ENCODE data around the gene NKAPL. TPM values are rescaled to one million over a fixed set of nuclear protein-coding genes. Genes with fewer than 3 reads are reported as not detected.
"Not testable (repeated sequence)": the region's sequence is repeated elsewhere in the genome, so short reads cannot be mapped to it uniquely, and the experiment has no call there.

Gene NKAPL
- total and polyA plus RNA-seq, 2 of the 8 experiments (the other 6 are each of a cell fraction or from before 2014, with no cell fraction given) = 0.08 TPM; not detected in 1

GRCh38 chr6:28306363-28306762, 47.3 kb downstream of the NKAPL start:
- H3K23ac ChIP-seq (ENCODE audit: insufficient read length); H3K27me3 ChIP-seq (replicated peaks in 1 of 4; ENCODE audit: control insufficient read depth in 3 of 4, extremely low read depth in 1 of 4, insufficient read depth in 3 of 4, low read length in 3 of 4); CTCF ChIA-PET (ENCODE audit: partially characterized antibody); H3K56ac ChIP-seq (replicated peaks; ENCODE audit: insufficient read length, low read depth, low read length); DNase-seq (ENCODE audit: low read depth in 1 of 2, low spot score in 2 of 2); H3K4me2 ChIP-seq (ENCODE audit: insufficient read depth in 1 of 2, low read depth in 2 of 2, low read length in 2 of 2); H2AFZ ChIP-seq (ENCODE audit: low read length); H3K18ac ChIP-seq (ENCODE audit: extremely low read depth, low read length); H3K9ac ChIP-seq (replicated peaks in 1 of 4; ENCODE audit: extremely low read depth in 1 of 4, low read depth in 3 of 4, low read length in 3 of 4); H3K14ac ChIP-seq (ENCODE audit: insufficient read length); H4K91ac ChIP-seq (replicated peaks; ENCODE audit: insufficient read length, low read length); H2AK5ac ChIP-seq (ENCODE audit: low read depth, low read length); H3K9me3 ChIP-seq (ENCODE audit: insufficient read depth in 2 of 2, low read depth in 1 of 2, low read length in 1 of 2); H4K5ac ChIP-seq (ENCODE audit: insufficient read length, low read depth, low read length); H4K8ac ChIP-seq (ENCODE audit: extremely low read depth, insufficient read depth, low read length); FAIRE-seq; H2BK20ac ChIP-seq (ENCODE audit: low read length); H3K27ac ChIP-seq (ENCODE audit: low read depth, low read length); H3K4me3 ChIP-seq (ENCODE audit: extremely low read depth in 1 of 4, insufficient read depth in 2 of 4, low read depth in 3 of 4, low read length in 4 of 4); H2BK15ac ChIP-seq (ENCODE audit: low read length); H3K4me1 ChIP-seq (replicated peaks in 1 of 4; ENCODE audit: control insufficient read depth in 3 of 4, insufficient read depth in 4 of 4, low read length in 3 of 4); H3K79me2 ChIP-seq (ENCODE audit: control insufficient read depth in 1 of 2, insufficient read depth in 2 of 2, low read length in 2 of 2); H3K36me3 ChIP-seq (ENCODE audit: control insufficient read depth in 2 of 4, insufficient read depth in 4 of 4, low read length in 3 of 4); H3K4ac ChIP-seq (replicated peaks; ENCODE audit: insufficient read length, low read depth, low read length); H2BK120ac ChIP-seq (replicated peaks; ENCODE audit: low read depth, low read length); H2BK5ac ChIP-seq (ENCODE audit: low read depth, low read length); H4K20me1 ChIP-seq (replicated peaks in 1 of 2; ENCODE audit: control insufficient read depth in 1 of 2, insufficient read depth in 2 of 2, low read length in 2 of 2); POLR2A ChIA-PET (ENCODE audit: partially characterized antibody); H3K23me2 ChIP-seq (ENCODE audit: low read depth, low read length); H2BK12ac ChIP-seq (ENCODE audit: low read depth, low read length); H3K79me1 ChIP-seq (ENCODE audit: low read depth, low read length): not testable (repeated sequence)

Other genes with a start within 250 kb of the NKAPL start
- gene ZNF165, start 178.7 kb upstream of the NKAPL start, total RNA-seq (2021; fragmentation: NEBNext Ultra II Directional; extraction: Animal tissue kit (Norgen Biotek cat#: 25700)) = 9.3 and 10.2 TPM in 2 replicates
- 0.71 and 1.2 TPM in 2 replicates for gene ZNF165, start 178.7 kb upstream of the NKAPL start, polyA plus RNA-seq (2011; rRNA removed)
- 7.4 and 9.4 TPM in 2 replicates for gene ZSCAN16, start 134.7 kb upstream of the NKAPL start, total RNA-seq (2021; fragmentation: NEBNext Ultra II Directional; extraction: Animal tissue kit (Norgen Biotek cat#: 25700))
- gene ZSCAN16, start 134.7 kb upstream of the NKAPL start, polyA plus RNA-seq (2011; rRNA removed) = 1.9 and 3.6 TPM in 2 replicates
- gene ZKSCAN8, start 117.4 kb upstream of the NKAPL start, total RNA-seq (2021; fragmentation: NEBNext Ultra II Directional; extraction: Animal tissue kit (Norgen Biotek cat#: 25700)) = 23.3 and 24.1 TPM in 2 replicates
- gene ZKSCAN8, start 117.4 kb upstream of the NKAPL start, polyA plus RNA-seq (2011; rRNA removed) = 8.6 and 10.7 TPM in 2 replicates
- gene ZSCAN9, start 34.0 kb upstream of the NKAPL start, total RNA-seq (2021; fragmentation: NEBNext Ultra II Directional; extraction: Animal tissue kit (Norgen Biotek cat#: 25700)) = 13.1 and 13.6 TPM in 2 replicates
- 7.0 and 10.8 TPM in 2 replicates for gene ZSCAN9, start 34.0 kb upstream of the NKAPL start, polyA plus RNA-seq (2011; rRNA removed)
- 6.6 TPM in 2 replicates for gene ZKSCAN4, start 7.0 kb upstream of the NKAPL start, total RNA-seq (2021; fragmentation: NEBNext Ultra II Directional; extraction: Animal tissue kit (Norgen Biotek cat#: 25700))
- gene ZKSCAN4, start 7.0 kb upstream of the NKAPL start, polyA plus RNA-seq (2011; rRNA removed) = 1.4 and 2.2 TPM in 2 replicates
- gene ZSCAN26, start 7.8 kb downstream of the NKAPL start, total RNA-seq (2021; fragmentation: NEBNext Ultra II Directional; extraction: Animal tissue kit (Norgen Biotek cat#: 25700)) = 8.2 and 8.5 TPM in 2 replicates
- gene ZSCAN26, start 7.8 kb downstream of the NKAPL start, polyA plus RNA-seq (2011; rRNA removed) = 3.8 and 7.0 TPM in 2 replicates
- gene PGBD1, start 22.3 kb downstream of the NKAPL start, total RNA-seq (2021; fragmentation: NEBNext Ultra II Directional; extraction: Animal tissue kit (Norgen Biotek cat#: 25700)) = 7.6 and 9.2 TPM in 2 replicates
- 2.3 and 2.5 TPM in 2 replicates for gene PGBD1, start 22.3 kb downstream of the NKAPL start, polyA plus RNA-seq (2011; rRNA removed)
- 7.0 and 8.8 TPM in 2 replicates for gene ZSCAN31, start 76.9 kb downstream of the NKAPL start, total RNA-seq (2021; fragmentation: NEBNext Ultra II Directional; extraction: Animal tissue kit (Norgen Biotek cat#: 25700))
- 1.2 and 1.9 TPM in 2 replicates for gene ZSCAN31, start 76.9 kb downstream of the NKAPL start, polyA plus RNA-seq (2011; rRNA removed)
- 9.2 and 9.8 TPM in 2 replicates for gene ZKSCAN3, start 90.7 kb downstream of the NKAPL start, total RNA-seq (2021; fragmentation: NEBNext Ultra II Directional; extraction: Animal tissue kit (Norgen Biotek cat#: 25700))
- gene ZKSCAN3, start 90.7 kb downstream of the NKAPL start, polyA plus RNA-seq (2011; rRNA removed) = 2.7 TPM in 2 replicates
- 8.6 and 9.6 TPM in 2 replicates for gene ZSCAN12, start 140.4 kb downstream of the NKAPL start, total RNA-seq (2021; fragmentation: NEBNext Ultra II Directional; extraction: Animal tissue kit (Norgen Biotek cat#: 25700))
- 2.0 and 2.2 TPM in 2 replicates for gene ZSCAN12, start 140.4 kb downstream of the NKAPL start, polyA plus RNA-seq (2011; rRNA removed)
- gene ZSCAN23, start 184.2 kb downstream of the NKAPL start, total RNA-seq (2021; fragmentation: NEBNext Ultra II Directional; extraction: Animal tissue kit (Norgen Biotek cat#: 25700)) = 4.2 and 5.3 TPM in 2 replicates
- gene ZSCAN23, start 184.2 kb downstream of the NKAPL start, polyA plus RNA-seq (2011; rRNA removed) = 0.61 and 0.74 TPM in 2 replicates

Measured in H1 (cell line).